LNCAP (cell line): ENCODE results near the gene GTF2I.

Experiments
- CTCF ChIP-seq: fragments of 450-650 bp; IDR thresholded peaks from 2 replicates; pipeline ENCODE4 v1.5.1; 2017; ENCODE audit warnings: mild to moderate bottlenecking

Gene GTF2I

DNA sequence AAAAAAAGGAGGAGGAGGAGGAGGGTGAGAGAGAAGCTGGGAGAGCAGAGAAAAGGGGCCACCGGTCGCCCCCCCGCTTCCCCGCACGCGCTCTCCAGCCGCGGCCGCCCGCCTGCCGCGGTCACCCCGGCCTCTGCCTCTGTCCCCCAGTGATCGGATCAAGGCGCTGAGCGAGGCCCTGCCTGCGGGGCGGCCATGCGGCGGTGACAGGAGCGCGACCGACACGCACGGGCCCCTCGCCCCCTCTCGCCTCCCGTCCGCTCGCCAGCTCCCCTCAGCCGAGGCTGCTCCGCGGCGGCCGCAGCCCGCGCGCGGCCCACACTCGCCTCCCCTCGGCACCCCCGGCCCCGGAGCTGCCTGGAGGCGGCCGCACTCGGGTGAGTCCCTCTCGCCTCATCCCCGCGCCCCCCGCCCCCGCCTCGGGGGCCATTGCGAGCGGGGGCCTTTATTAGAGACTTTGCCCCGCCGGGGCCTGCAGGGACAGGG is at the start of gene GTF2I:
TSS of gene GTF2I (plus strand) at position 27 of the 486 bp plus-strand sequence. CDS start 31,411 bp downstream, outside the sequence.
- no peak for TF ChIP-seq CTCF

DNA sequence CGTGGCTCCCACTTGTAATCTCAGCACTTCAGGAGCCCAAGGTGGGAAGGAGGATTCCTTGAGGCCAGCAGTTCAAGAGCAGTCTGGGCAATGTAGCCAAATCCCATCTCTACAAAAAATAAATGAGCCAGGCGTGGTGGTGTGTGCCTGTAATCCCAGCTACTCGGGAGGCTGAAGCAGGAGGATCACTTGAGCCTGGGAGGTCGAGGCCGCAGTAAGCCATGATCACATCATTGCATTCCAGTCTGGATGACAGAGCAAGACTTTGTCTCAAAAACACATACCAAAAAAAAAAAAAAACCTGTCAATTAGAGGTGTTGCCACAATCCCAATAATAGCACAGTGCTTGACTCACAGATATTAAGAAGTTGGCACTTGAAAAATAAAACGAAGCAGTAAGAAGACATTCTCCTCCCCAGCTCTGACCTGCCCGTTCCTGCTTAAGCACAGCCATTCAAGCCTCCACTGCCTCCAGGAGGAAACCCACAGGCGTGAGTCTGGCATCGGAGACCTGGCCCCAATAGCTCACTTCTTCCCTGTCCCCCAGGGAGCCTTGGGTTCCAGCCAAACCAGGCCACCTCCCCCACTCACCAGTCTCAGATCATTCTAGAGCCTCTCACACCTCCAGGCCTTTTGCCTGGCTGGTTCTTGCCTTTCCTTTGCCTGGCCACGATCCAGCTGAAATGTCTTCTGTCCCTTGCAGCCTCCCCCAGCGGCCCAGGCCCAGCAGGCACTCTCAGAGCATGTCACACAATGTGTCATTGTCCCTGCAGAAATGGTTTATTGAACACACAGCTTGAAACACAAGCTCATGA is 45.3 kb upstream of the GTF2I start:
- no peak for TF ChIP-seq CTCF

GRCh38 chr7:74615933-74616780 is 41.4 kb upstream of the GTF2I start:
- TF ChIP-seq CTCF, result no peak

- TF ChIP-seq CTCF, result no peak
These were observed 40.3 kb upstream of the GTF2I start for GRCh38 chr7:74617180-74617744.

DNA sequence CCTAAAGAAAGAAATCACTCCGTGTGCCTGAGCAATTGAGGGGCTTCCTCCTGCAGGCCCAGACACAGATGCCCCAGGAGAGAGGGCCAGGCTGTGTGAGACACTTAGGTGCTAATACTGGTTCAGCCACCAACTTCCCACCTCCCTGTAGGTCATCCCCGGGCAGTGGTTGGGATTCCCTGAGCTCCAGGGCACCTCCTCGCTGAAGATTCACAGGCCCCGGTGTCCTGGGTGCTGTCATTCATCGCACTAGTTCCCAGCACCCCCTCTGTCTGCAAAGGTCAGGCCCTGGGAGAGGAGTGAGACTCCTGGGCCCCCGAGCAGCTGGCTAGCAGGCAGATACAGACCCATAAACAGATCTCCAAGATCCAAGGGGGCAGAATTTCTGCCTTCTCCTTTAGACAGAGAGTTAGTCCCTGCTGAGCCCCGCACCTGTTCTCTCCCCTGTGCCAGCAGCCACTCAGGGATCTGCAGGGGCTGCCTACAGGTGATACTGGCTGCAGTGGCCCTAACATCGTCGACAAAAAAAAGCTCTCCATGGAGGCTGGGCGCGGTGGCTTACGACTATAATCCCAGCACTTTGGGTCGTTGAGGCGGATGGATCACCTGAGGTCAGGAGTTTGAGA is 38.2 kb upstream of the GTF2I start:
- no peak for TF ChIP-seq CTCF

GRCh38 chr7:74622228-74622749 is 35.2 kb upstream of the GTF2I start:
- no peak for TF ChIP-seq CTCF

- TF ChIP-seq CTCF, result no peak
These were observed 34.4 kb upstream of the GTF2I start for GRCh38 chr7:74623135-74623534.
